Islet precursor cell (in vitro differentiated cells): ENCODE data around the gene RPGRIP1L.
"Not testable (repeated sequence)": the region's sequence is repeated elsewhere in the genome, so short reads cannot be mapped to it uniquely, and the experiment has no call there.

ENCODE experiments used
- DNase-seq: peaks from one replicate; pipeline ENCODE4 v3.0.0-alpha.2; 2018

Gene RPGRIP1L

DNA sequence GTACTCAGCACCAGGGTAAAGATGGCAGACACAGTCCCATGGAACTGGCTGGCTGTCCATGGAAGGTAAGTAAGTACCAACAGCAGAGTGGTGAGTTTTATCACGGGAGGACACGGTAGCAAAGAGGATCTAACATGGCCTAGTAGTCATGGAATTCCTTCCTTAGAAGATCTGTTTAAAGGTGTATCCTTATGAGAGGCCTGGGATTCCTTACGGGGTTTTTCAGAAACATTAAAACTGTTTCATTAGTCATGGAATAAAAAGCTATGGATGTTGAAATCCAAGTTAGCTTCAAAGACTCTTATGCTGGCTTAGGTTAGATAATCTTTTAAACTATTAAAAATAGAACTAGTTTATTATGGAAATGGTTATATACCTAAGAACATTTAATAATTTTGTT, 7.7 kb upstream of the RPGRIP1L start:
- no peak for DNase-seq

DNA sequence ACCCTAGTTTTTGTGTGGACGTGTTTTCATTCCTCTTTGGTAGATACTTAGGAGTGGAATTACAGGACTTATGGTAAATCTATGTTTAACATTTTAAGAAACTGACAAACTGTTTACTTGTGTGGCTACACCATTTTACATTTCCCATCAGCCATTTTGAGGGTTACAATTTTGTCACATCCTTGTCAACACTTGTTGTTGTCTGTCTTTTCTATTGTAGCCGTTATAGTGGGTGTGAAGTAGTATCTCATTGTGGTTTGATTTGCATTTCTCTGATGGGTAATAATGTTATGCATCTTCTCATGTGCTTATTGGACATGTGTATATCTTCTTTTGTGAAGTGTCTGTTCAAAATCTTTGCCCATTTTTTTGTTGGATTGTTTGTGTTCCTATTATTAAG, 4.8 kb upstream of the RPGRIP1L start:
- no peak for DNase-seq

DNA sequence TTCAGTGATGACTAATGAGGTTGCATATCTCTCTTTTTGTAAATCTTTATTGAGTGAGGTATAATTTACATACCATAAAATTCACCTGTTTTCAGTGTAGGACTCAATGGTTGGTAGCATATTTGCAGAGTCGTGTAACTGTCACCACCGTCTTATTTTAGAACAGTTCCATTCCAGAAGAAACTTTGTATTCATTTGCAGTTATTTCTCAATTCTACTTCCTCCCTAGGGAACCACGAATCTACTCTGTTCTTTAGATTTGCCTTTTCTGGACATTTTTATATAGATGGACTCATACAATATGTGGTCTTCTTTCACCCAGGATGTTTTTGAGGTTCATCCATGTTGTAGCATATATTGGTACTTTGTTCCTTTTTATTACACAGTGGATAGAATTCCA, 4.0 kb upstream of the RPGRIP1L start:
- DNase-seq = no peak

DNA sequence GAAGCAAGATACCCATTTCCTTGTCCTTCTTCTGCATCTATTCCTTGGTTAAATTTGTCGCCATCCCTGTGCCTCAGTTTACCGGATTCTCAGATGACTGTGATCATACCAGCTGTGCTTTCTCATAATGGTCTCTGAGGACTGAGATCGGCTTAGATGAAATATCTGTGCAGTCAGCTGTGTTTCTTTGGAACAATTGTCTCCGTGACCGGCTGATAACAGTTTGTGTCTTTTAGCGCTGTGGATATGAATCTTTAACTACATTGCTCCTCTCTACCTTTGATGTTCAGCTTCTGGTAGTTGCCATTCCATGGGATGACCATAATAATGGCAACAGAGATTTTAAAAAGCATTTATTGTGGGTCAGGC, 770 bp upstream of the RPGRIP1L start:
- DNase-seq = no peak

DNA sequence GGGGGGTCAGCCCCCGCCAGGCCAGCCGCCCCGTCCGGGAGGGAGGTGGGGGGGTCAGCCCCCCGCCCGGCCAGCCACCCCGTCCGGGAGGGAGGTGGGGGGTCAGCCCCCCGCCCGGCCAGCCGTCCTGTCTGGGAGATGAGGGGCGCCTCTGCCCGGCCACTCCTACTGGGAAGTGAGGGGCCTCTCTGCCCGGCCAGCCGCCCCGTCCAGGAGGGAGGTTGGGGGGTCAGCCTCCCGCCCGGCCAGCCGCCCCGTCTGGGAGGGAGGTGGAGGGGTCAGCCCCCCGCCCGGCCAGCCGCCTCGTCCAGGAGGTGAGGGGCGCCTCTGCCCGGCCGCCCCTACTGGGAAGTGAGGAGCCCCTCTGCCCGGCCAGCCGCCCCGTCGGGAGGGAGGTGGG, 5.4 kb downstream of the RPGRIP1L start:
- not testable (repeated sequence) for DNase-seq

DNA sequence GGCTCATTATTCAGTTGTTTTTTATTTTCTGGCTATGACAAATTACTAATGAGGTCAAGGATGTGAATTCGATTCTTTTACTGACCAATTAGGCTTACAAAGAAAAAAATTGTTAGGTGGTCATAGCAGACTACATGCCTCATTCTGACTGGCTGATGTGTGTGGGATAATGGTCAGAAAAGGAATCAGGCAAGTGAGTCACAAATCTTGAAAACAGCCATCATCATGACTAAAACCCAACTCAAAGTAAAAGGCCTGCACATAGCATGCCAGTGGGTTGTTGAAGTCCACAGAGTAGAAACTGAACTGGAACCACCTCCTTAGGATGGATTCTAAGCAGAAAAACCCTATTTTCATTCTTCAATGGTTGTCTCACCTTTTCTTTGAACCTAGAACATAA, 8.6 kb downstream of the RPGRIP1L start:
- DNase-seq = no peak

DNA sequence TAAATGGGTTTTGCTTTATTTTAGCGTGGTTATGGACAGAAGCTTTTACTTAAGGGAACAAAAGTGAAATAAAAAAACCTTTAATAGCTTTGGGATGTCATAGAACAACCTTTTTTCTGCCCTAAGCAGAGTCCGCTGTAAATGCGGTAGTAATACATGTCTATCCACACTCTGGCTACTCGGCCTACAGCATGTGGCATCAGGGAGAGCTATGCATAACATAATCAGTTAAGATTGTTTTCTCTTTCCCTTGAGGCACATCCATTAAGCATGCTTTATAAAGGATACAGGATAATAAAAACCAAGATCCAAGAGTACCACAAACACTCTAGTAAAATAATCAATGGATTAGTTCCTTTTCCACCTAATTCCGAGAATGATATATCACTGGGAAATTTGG, 10.3 kb downstream of the RPGRIP1L start:
- no peak for DNase-seq

DNA sequence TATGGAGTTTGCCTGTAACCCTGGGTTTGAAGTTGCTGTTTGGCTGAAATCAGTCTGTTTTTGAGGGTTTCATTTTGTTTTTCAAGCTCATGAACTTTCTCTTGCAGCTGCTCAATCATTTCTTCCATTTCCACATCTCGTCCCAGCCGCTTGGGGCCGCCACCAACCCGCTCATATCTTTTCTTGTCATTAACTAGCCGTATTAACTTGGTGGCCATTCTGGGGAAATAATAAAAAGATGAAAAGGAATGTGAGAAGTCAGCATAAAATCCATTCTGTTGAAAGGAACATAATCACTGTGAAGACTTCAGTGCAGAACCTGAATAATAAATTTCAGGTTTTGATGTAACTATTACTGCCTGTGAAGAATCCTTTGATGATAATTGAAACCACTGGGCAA, 11.5 kb downstream of the RPGRIP1L start:
- DNase-seq = peak; percentile 68

DNA sequence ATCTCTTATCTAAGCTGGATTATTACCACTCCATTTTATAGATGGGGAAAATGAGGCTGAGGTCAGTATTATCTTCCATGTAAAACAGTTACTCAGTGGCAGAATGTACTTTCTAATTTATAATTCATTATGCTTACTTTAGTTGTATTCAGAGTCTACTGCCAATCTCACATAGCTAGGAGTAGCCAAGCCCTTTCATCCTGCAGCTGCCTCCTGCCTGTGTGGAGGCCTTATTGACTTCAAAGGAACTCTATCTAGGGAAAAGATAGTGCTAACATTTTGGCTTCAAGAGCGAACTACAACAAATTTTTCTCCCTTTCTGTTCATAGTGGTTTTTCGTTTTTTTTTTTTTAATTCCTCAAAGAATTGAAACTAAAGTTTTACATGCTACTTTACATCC, 12.9 kb downstream of the RPGRIP1L start:
- DNase-seq = no peak

DNA sequence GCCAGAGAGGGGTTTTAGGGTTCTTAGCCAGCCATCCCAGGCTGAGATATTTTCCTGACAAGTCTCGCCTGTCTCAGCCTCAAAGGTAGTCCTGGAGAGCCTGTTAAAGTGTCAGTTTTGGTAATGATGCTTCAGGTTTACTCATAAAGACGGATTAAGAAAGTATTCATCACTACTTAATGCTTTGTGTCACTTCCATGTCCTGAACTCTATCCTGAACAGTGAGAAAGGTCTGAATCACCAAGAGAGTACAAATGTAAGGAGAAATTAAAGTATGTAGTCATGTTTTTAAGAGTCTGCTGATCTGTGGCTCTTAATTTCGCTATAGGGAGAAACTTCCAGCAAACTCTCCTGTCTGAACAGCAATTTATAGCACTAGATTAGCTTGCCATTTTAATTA, 14.0 kb downstream of the RPGRIP1L start:
- no peak for DNase-seq

DNA sequence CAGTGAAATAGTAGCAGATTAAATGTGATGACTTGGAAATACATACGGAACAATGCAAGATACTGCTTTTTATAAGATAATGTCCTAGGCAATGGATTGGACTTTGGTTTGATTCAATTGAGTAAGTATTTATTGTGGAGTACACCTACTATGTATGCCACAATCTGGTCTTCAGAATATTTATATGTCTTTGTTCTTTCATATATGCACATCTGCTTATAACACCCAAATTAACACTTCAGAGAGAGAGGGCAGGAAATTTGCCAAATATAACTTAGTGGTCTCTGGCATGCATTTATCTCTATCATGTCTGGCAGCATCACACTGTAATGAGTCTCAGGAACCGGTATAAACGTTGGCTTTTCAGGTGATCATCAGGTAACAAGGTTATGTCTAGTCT, 16.9 kb downstream of the RPGRIP1L start:
- no peak for DNase-seq

DNA sequence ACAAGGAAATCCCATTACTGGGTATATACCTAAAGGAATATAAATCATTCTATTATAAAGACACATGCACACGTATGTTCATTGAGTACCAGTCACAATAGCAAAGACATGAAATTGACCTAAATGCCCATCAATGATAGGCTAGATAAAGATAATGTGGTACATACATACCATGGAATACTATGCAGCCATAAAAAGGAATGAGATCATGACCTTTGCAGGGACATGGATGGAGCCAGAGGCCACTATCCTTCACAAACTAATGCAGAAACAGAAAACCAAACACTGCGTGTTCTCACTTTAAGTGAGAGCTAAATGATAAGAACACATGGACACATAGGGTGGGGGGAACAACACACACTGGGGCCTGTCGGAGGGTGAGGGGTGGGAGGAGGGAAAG, 18.3 kb downstream of the RPGRIP1L start:
- DNase-seq = not testable (repeated sequence)

DNA sequence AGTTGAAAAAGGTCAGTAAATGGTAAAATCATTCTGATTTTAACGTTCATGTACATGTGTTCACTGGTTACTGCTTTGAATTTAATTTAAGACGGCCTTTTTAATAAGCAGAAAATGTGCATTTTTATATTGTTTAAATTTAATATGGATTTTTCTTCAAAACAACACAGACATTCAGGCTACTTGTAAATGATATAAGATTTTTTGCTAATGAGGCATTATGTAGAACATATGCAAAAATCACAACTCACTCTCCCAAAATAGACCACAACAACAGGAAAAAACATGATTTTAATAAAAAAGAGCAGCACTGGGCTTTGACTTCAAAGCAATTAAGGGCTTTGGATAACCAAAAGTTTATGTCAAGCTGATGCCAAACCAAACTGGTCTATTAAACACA, 22.3 kb downstream of the RPGRIP1L start:
- no peak for DNase-seq

DNA sequence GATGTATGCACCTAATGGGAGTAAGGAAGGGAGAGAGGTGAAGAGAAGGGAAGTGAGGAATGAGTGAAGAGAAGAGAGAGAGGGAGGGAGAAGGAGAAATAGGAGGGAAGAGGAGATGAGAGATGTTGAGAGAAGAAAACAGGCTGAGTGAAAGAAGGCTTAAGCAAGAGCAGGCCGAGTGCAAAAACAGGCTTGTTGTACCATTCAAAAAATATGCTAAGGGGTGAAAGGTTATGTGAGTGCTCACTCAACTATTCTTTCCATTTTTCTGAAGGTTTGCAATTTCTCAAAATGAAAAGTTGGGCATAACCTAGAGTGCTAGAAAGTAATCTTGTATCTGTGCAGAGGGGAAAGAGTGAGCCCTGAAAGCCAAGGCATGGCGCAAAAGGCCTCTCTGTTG, 22.9 kb downstream of the RPGRIP1L start:
- DNase-seq = no peak

DNA sequence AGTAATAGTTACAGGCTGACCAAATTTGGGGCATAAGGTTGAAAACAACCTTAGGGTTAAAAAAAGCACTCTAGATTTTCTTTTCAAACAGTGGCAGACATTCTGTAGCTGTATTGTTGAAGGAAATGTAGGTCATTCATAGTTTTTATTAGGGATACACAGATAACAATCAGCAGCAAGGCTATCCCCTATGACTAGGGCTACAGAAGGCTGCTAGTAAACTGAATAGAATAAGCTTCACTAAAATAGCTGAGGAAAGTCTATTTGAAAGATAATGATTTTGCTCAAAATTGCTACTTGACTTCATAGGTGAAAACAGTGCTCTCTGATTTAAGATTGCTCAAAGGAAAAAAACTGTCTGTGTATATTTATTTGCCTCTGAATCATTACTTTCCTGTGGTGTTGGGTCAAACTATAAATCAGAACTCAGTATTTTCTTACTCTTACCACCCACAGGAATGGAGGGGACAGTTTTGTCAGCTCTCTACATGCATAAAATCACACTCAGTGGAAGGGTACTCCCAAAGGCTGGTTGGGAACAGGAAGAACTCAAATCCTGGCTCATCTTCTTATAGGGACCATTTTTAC, 24.8 kb downstream of the RPGRIP1L start:
- DNase-seq = no peak

DNA sequence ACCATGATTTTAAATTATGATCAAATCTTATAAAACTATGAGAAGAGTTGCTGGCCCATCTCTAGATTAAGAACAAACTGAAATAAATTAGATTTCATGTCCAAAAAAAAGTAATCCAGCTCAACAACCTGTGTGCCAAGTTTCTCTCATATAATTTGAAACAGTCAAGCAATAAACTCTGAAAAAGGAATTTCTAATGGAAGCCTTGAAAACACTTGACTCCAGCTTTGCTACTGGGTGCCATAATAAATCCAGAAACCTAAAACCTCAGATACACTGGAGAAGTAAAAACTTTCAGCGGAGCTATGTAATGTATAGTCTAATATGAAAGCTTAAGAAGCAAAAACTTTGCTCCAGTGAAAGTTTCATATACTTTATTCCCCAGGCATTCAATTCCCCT, 25.5 kb downstream of the RPGRIP1L start:
- no peak for DNase-seq

DNA sequence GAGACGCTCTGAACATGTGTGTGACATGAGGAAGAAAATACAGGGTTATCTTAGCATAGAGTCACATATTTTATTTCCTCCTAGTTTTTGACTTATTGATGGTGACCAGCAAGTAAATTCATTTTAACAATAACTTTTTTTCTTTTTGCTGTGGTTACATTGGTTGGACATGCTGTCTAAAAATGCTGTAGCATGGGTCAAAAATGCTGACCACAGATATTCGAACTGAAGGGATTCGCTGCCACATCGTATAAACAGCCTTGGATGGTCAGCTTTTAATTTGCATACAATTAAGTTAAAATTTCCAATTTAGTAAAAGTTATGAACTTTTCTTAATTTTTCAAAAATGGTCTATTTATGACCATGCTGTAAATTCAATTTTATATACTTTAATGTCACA, 30.5 kb downstream of the RPGRIP1L start:
- no peak for DNase-seq

DNA sequence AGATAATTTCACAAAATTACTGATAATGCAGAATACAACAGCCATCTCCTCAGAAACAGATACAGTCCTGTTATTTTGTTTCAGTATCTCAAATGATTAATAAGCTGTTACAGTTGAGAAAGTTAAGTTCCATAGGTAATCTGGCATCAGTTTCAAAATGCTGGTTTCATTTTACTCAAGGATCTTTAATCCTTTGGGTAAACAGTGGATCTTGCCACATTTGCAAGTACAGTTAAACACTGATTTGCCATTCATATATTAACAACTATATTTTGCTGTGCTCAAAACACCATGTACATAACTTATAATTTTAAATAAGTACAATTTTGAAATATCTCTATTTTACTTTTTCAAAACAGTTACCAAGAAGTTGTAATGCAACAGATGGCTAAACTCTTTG, 31.2 kb downstream of the RPGRIP1L start:
- no peak for DNase-seq

DNA sequence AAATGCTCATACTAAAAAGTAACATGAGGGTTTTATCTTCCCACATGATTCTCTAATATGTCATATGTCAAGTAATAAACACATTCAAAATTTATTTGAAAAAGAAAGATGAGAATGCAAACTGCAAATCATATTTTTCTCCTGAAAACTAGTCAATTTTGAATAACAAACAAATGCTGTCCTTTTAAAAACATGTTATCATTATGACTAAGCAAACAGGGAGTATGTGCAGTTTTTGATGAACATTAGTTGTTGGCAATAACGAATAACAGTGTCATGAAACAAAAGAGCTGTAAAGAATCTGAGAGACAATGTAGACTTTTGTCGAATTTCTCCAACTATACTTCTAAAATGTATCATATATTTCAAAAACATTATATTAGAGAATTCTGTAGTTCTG, 34.8 kb downstream of the RPGRIP1L start:
- DNase-seq = no peak

DNA sequence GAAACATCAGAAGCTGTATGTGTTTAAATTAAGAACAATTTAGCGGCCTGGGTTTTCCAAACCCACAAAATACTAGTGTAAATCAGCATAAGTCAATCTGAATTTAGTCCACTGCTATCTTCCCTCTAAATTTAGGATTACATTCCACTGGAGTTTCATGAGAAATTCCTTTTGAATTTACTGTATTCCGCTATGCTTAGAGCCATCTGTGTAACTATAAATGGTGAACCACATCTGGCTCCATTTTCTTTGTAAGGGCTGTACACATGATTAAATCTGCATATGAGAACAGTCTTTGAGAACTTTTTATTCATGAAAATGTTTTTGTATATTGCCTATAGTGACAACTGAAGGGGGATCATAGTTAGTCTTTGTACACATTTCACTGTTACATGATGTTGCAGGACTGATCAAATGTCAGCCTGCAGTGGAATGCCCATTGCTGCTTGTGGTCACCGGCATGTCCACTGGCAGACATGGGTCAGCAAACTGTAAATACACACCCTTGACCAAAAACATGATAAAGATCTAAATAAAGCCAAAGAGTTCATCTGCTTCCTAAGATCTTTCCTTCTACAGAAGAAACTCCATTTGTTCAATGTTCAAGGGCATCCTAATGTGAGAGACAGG, 36.8 kb downstream of the RPGRIP1L start:
- DNase-seq = no peak

DNA sequence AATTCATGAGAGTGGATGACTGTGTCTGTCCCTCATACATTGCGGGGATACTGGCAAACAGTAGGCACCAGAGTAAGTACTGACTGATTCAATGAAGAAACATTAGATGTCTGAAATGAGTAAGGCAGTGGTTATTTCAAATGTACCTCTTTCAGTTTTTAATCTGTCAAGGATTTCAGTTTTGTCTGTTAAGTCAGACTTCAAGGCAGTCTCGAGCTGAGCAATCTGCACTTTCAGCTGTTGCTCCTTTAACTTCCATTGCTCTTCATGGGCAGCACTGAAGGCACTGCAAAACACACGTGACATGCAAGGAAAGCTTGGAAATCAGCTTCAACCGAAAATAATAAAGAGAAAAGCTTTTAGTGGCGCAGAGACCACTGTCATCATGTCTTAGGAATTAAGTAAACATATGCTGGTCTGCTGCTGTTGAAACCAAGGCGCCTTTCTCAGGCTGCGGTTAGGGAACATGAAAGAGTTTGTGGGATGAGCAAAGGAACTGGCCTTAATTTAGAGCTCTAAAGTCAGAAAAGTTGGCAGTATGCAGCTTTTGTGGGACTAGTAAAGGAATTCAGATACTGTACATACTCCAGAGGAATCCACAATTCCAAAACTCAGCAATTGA, 38.8 kb downstream of the RPGRIP1L start:
- DNase-seq = no peak

DNA sequence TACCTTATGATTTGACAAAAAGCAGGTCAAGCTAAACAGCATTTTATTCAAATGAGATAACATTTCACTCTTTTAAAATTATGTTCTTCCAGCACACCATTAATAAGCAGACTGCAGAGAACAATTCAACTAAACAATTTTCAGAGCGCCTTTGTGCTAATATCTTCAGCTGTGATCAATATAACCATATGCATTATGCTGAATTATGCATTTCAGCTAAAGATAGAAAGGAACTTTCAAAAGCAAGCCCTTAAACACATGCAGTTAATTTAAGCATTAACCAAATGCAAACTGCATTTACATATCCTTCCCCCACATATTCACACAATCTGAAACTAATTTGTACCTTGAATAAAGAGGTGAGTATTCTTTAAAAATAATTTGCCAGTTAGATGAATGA, 41.6 kb downstream of the RPGRIP1L start:
- no peak for DNase-seq

DNA sequence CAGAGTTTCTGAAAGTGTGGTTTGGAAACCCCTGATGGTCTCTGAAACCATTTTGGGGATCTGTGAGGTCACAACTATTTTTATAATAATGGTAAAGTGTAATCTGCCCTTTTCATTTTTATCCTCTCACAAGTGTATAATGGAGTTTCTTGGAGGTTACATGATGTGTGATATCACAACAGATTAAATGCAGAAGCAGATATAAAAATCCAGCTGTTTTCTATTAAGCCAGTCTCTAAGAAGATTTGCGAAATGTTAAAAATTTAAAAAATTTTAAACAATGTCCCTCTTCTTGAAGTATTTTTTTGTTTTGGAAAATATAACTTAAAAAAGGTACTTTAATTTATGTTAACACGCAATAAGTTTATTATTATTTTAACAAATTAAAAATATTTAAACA, 48.7 kb downstream of the RPGRIP1L start:
- DNase-seq = no peak

DNA sequence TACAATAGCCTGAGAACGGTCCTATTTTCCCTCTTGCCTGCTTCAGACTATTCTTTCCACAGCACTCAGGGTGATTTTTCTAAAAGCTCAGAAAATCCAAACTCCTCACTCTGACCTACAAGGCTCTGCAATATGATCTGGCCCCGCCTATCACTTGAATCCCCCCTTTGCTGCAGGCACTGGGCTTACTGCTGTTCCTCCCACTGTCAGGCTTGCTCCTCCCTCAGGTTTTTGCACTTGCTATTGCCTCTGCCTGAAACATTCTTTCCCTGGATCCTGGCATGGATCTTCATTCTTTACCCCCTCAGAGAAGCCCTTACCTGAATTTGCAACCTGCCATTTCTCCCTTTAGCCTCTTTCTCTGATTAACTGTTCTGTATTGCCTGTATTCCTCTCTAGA, 52.3 kb downstream of the RPGRIP1L start:
- DNase-seq = no peak

DNA sequence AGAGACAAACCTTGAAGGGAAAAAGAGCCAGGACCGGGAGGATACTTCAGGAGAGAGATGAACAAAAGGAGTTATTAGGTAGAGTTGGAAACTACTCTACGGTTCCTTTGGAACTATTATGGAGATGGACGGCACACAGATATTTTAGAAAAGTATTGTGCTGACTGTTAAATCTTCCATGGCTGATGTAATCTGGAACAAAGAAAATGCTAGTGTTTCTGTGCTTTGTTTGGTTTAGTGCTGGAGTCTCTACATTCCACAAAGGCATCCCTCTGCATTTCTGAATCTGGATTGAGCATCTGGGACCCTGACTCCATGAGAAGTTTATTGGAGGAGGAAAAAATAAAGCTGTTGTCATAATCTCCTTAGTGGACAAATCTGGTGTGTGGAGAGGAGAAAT, 57.2 kb downstream of the RPGRIP1L start:
- no peak for DNase-seq
